ENCODE results near the gene DCANP1. TPM values are rescaled to one million over a fixed set of nuclear protein-coding genes. Genes with fewer than 3 reads are reported as not detected.

Gene DCANP1
- total and polyA plus RNA-seq, 10 donors = 0.23 to 2.4 (median 0.71) TPM

DNA sequence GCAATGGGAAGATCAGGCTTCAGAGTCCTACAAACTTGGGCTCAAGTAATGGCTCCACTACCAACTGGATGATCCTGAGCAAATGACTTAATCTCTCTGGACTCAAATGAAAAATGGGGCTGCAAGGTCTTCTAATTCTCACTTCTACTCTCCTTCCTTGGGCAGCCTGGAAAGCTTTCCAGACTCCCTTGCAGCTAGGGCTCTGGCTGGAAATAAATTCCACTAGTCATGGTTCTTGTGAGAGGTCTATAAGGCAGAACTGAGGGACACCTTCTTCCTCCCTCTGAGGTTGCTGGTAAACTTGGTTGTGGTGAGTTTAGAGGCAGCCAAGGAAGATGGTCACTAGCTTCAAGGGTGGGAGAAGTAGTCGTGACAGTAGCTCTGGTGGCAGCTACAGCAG lies 18.6 kb downstream of the DCANP1 start:
- Histone ChIP-seq H3K36me3 (no peaks in the 10 kb centered on the region), H3K27ac (no peak overlapping the region), H3K27me3 (replicated peaks in 1 of 7) (no peaks in the 10 kb centered on the region), H3K4me3 (no peak overlapping the region), H3K4me1 (peaks cover 0 to 31% (median 5%) of the 10 kb centered on the region in 6 donors), H3K9me3 (peaks cover 0 to 15% (median 10%) of the 10 kb centered on the region in 8 donors)
- DNase-seq = no peak
- intact Hi-C loops (cut with DNase I; ENCODE audit: low total_unique reads) = no loop called here
- WGBS, 5 donors = 53 to 73% (median 57%) methylated on average over 1 of the region's 1 CpG
- no peak for TF ChIP-seq POLR2A (IDR thresholded peaks at IDR 0.05)
- TF ChIP-seq, protein P1, sequence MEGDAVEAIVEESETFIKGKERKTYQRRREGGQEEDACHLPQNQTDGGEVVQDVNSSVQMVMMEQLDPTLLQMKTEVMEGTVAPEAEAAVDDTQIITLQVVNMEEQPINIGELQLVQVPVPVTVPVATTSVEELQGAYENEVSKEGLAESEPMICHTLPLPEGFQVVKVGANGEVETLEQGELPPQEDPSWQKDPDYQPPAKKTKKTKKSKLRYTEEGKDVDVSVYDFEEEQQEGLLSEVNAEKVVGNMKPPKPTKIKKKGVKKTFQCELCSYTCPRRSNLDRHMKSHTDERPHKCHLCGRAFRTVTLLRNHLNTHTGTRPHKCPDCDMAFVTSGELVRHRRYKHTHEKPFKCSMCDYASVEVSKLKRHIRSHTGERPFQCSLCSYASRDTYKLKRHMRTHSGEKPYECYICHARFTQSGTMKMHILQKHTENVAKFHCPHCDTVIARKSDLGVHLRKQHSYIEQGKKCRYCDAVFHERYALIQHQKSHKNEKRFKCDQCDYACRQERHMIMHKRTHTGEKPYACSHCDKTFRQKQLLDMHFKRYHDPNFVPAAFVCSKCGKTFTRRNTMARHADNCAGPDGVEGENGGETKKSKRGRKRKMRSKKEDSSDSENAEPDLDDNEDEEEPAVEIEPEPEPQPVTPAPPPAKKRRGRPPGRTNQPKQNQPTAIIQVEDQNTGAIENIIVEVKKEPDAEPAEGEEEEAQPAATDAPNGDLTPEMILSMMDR (IDR thresholded peaks at IDR 0.05 in 8 of 11, conservative IDR thresholded peaks at IDR 0.05 in 3 of 11) = no peak
- no peak for TF ChIP-seq POLR2AphosphoS5 (IDR thresholded peaks at IDR 0.05)

DNA sequence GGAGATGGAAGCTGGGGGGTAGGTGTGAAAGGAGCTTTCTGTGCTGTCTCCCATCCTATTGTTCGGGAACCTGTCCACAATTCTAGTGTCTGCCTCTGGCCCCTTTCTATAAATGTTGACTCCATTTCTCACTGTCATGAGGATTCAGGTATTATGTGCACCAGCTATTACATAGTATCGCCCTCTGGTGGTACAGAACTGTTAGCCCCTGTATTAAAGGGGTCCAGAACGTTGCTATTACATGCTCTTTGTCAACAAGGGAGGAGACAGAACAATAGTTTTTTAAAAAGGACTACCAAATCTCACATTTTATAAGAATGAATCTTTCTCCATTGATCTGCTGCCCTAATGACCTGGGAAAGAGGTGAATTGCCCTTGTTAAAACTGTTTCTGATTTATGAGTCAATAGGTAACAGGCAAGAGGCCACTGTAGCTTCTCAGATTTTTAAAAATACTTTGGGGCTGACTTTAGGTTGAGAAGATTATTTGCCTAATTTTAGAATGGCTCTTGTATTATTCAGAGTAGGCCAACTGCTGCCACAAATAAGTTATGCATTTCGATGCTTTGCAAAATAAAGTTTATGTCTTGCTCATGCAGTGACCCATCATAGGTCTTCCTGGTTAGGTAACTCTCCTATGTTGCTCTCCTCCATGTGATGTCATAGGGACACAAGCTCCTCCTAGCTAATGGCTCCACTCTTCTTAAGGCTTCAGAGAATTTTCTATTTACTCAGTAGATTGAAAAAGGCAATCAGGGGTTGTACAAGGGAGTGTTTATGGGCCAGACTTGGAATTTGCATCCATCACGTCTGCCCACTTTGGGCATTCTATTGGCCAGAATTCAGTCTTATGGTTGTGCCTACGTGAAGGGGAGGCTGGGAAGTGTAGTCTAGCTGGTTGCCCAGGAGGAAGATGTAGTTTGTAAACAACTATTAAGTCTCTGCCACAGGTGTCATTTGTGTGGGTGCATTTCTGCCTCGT lies 20.8 kb downstream of the DCANP1 start:
- H3K27ac ChIP-seq = peak overlapping the region in 6 of 8 donors; percentile 5 to 71 (median 44)
- H3K4me1 ChIP-seq = peaks cover 0 to 36% (median 5%) of the 10 kb centered on the region in 6 donors

DNA sequence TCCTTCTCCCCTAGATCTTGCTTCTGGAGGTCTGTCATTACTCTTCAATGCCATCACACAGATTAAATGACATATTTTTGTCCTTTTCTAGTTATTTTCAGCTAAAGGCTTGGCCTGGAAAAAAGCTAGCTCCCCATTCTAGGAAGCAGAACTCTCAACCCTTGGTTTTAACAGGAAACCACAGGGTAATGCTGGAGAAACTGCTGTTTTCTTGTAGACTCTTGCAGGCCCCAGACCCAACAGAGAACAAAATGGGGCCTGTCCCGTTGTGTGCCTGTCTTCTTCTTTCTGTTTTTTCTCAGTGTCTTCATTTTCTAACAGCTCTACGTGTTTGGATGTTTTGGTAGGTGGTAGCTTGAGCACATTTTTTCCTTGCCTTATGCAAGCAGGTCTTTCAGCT lies 21.5 kb downstream of the DCANP1 start:
- no peak overlapping the region for H3K4me3 ChIP-seq
- no peaks in the 10 kb centered on the region for H3K36me3 ChIP-seq
- TF ChIP-seq, protein P1 (IDR thresholded peaks at IDR 0.05 in 8 of 11, conservative IDR thresholded peaks at IDR 0.05 in 3 of 11) = no peak
- TF ChIP-seq POLR2AphosphoS5 (IDR thresholded peaks at IDR 0.05) = no peak
- no peak for TF ChIP-seq POLR2A (IDR thresholded peaks at IDR 0.05)
- no peak for DNase-seq
- peaks cover 0 to 15% (median 10%) of the 10 kb centered on the region in 8 donors for H3K9me3 ChIP-seq
- H3K4me1 ChIP-seq = peaks cover 0 to 36% (median 5%) of the 10 kb centered on the region in 6 donors
- intact Hi-C loops (cut with DNase I; ENCODE audit: low total_unique reads) = no loop called here
- H3K27me3 ChIP-seq (replicated peaks in 1 of 7) = peaks cover 0 to 3% (median 0%) of the 10 kb centered on the region in 7 donors
- 14 to 39% (median 26%) methylated on average over 2 of the region's 2 CpGs for WGBS, 5 donors
- H3K27ac ChIP-seq = peak overlapping the region in 6 of 8 donors; percentile 5 to 71 (median 44)

More for the DNA sequence above, 20.8 kb downstream of the DCANP1 start:
- WGBS, 5 donors = 34 to 47% (median 40%) methylated on average over 7 of the region's 7 CpGs
- DNase-seq = no peak
- no peak for TF ChIP-seq POLR2AphosphoS5 (IDR thresholded peaks at IDR 0.05)
- TF ChIP-seq POLR2A (IDR thresholded peaks at IDR 0.05) = no peak
- TF ChIP-seq, protein P1 (IDR thresholded peaks at IDR 0.05 in 8 of 11, conservative IDR thresholded peaks at IDR 0.05 in 3 of 11) = peak; percentile 44 to 78 (median 66)
- H3K27me3 ChIP-seq (replicated peaks in 1 of 7) = no peaks in the 10 kb centered on the region
- intact Hi-C loops (cut with DNase I; ENCODE audit: low total_unique reads) = no loop called here
- no peaks in the 10 kb centered on the region for H3K36me3 ChIP-seq
- H3K4me3 ChIP-seq = no peak overlapping the region
- peaks cover 0 to 15% (median 10%) of the 10 kb centered on the region in 8 donors for H3K9me3 ChIP-seq

DNA sequence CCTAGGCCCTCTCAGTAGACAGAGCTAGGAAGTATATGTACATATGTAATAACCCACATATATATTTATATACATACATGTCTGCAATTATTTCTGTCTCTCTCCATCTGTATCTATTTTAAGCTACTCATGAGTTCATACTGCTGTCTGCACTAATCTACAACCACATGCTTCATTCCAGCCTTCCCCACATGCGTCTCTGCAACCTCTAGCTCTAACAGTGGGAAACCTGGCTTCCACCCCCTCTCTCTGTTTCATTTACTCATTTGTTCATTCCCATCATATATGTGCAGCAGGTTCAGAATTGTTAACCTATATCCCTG lies 23.3 kb downstream of the DCANP1 start:
- Histone ChIP-seq H3K9me3 (peaks cover 0 to 27% (median 16%) of the 10 kb centered on the region in 8 donors), H3K36me3 (no peaks in the 10 kb centered on the region), H3K4me1 (peaks cover 0 to 36% (median 5%) of the 10 kb centered on the region in 6 donors), H3K27me3 (replicated peaks in 1 of 7) (peaks cover 0 to 4% (median 0%) of the 10 kb centered on the region in 7 donors), H3K4me3 (no peak overlapping the region), H3K27ac (peak overlapping the region in 3 of 8 donors; percentile 18 to 49 (median 40))
- DNase-seq = no peak
- intact Hi-C loops (cut with DNase I; ENCODE audit: low total_unique reads) = no loop called here
- 56 to 73% (median 62%) methylated on average over 1 of the region's 1 CpG for WGBS, 5 donors
- TF ChIP-seq POLR2AphosphoS5 (IDR thresholded peaks at IDR 0.05) = no peak
- TF ChIP-seq, protein P1 (IDR thresholded peaks at IDR 0.05 in 8 of 11, conservative IDR thresholded peaks at IDR 0.05 in 3 of 11) = no peak
- no peak for TF ChIP-seq POLR2A (IDR thresholded peaks at IDR 0.05)
